Testis (tissue), 3 donors: ENCODE data around the gene RPLP2. TPM values are rescaled to one million over a fixed set of nuclear protein-coding genes. Genes with fewer than 3 reads are reported as not detected.
A peak's percentile ranks its signal among the peaks of the same experiment; 100 is the strongest.

Source experiments
- DNase-seq: peaks from one replicate; pipeline ENCODE4 v3.0.0-alpha.2; 2019
- H3K27ac ChIP-seq, 2 donors: fragments of 200-600 bp; sonication (generic); one replicate each; pipeline ENCODE4 v1.5.1; 2019
- H3K27me3 ChIP-seq: fragments of 200-600 bp; sonication (generic); one replicate; pipeline ENCODE4 v1.5.1; 2019
- H3K36me3 ChIP-seq: fragments of 200-600 bp; sonication (generic); one replicate; pipeline ENCODE4 v1.5.1; 2017; ENCODE audit warnings: low read depth; ENCODE audit errors: missing control alignments
- H3K4me1 ChIP-seq: fragments of 200-600 bp; sonication (generic); one replicate; pipeline ENCODE4 v1.5.1; 2019
- H3K4me3 ChIP-seq, 2 donors: fragments of 200-600 bp; sonication (generic); one replicate each; pipeline ENCODE4 v1.5.1; 2017 to 2019
- H3K9me3 ChIP-seq: fragments of 200-600 bp; sonication (generic); one replicate; pipeline ENCODE4 v1.5.1; 2017
- POLR2A ChIP-seq: fragments of 450-650 bp; IDR thresholded peaks from one replicate; pipeline ENCODE4 v1.6.1; 2017; ENCODE audit warnings: antibody characterized with exemption, mild to moderate bottlenecking, moderate library complexity
- WGBS, 2 donors: methylation state at CpG; one replicate each; pipeline ENCODE4 v1.1.5; 2018; 5-methylcytosine and 5-hydroxymethylcytosine counted together
- intact Hi-C: fragments of 100-400 bp; cut with DNase I; formaldehyde crosslinking; loops from one replicate; pipeline ENCODE4 v1.15.1; 2023; ENCODE audit warnings: low total_unique reads
- polyA plus RNA-seq: library from polyadenylated mRNA; stranded (reverse); fragments of 350-450 nt; fragmentation: Illumina TruSeq; extraction: RNeasy Lipid Tissue Mini Kit (QIAGEN cat#74804); gene quantifications from one replicate; pipeline ENCODE4 v1.2.3, GENCODE V29; 2014; ENCODE audit warnings: low read depth, low replicate concordance; ENCODE audit not compliant: insufficient read depth
- total RNA-seq, 2 donors: library from RNA; depleted of rRNA; stranded (reverse); fragments of >200 nt; gene quantifications; one replicate each; pipeline ENCODE4 v1.2.3, GENCODE V29; 2016
- TF ChIP-seq, protein P1 (sequence below), 3 experiments: fragments of 450-650 bp in 2 of 3; fragments of 200-600 bp in 1 of 3; sonication (generic) in 1 of 3; IDR thresholded peaks; one replicate each; pipeline ENCODE4 v1.5.1; 2016 to 2019; ENCODE audit warnings: antibody characterized with exemption in 3 of 3, mild to moderate bottlenecking in 2 of 3, moderate library complexity in 1 of 3

RPLP2 gene
- total and polyA plus RNA-seq, 3 donors from 2014 or later = 193 to 943 (median 864) TPM

DNA sequence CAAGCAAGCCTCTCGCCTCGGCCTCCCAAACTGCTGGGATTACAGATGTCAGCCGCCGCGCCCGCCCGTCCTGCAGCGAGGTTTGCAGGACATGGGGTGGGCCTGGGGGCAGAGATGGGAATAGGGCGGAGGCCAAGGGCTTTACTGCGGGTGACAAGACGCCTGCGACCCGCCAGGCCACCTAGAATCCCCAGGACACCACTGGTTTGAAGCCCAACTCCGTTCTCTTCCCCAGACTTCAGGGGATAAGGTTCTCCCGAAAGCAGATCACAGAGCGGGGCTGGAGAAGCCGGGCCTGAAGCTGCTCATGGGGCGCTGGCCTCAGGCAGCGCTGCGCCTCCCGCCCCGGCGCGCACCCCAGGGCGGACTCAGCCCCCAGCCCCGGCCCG is 32.2 kb downstream of the RPLP2 start:
- peak overlapping the region; percentile 85 to 94 for H3K4me3 ChIP-seq
- H3K36me3 ChIP-seq = no peaks in the 10 kb centered on the region
- no peaks in the 10 kb centered on the region for H3K9me3 ChIP-seq
- intact Hi-C loops = no loop called here
- H3K27me3 ChIP-seq = no peaks in the 10 kb centered on the region
- H3K4me1 ChIP-seq = peaks cover 40% of the 10 kb centered on the region
- peak overlapping the region; percentile 89 to 97 for H3K27ac ChIP-seq
- WGBS, 2 donors = 0% methylated on average over 9 to 16 of the region's 27 CpGs
- TF ChIP-seq, protein P1, sequence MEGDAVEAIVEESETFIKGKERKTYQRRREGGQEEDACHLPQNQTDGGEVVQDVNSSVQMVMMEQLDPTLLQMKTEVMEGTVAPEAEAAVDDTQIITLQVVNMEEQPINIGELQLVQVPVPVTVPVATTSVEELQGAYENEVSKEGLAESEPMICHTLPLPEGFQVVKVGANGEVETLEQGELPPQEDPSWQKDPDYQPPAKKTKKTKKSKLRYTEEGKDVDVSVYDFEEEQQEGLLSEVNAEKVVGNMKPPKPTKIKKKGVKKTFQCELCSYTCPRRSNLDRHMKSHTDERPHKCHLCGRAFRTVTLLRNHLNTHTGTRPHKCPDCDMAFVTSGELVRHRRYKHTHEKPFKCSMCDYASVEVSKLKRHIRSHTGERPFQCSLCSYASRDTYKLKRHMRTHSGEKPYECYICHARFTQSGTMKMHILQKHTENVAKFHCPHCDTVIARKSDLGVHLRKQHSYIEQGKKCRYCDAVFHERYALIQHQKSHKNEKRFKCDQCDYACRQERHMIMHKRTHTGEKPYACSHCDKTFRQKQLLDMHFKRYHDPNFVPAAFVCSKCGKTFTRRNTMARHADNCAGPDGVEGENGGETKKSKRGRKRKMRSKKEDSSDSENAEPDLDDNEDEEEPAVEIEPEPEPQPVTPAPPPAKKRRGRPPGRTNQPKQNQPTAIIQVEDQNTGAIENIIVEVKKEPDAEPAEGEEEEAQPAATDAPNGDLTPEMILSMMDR (IDR thresholded peaks at IDR 0.05) = no peak
- TF ChIP-seq POLR2A = no peak
- DNase-seq = no peak

- Histone ChIP-seq H3K27me3 (no peaks in the 10 kb centered on the region), H3K4me3 (peak within 1 kb of the TSS; percentile 85 to 94), H3K9me3 (no peaks in the 10 kb centered on the region), H3K36me3 (no peaks in the 10 kb centered on the region), H3K4me1 (peaks cover 40% of the 10 kb centered on the region), H3K27ac (peak within 1 kb of the TSS; percentile 89 to 97)
- intact Hi-C loops = no loop called here
- TF ChIP-seq POLR2A = no peak
- TF ChIP-seq, protein P1 (IDR thresholded peaks at IDR 0.05) = peak in 2 of 3 experiments; percentile 42 to 61
- DNase-seq = peak; percentile 92
- 0% methylated on average over 12 of the region's 87 CpGs; no CpG with 5 or more reads in 1 of the 2 donors for WGBS, 2 donors
Observed at GRCh38 chr11:842370-843002, 32.7 kb downstream of the RPLP2 start, which contains the start of the genes POLR2L and TSPAN4. TSS of gene POLR2L (minus strand) at chr11:842529. CDS start at chr11:842508, 21 bp downstream. TSS of gene TSPAN4 (plus strand) at chr11:842852. CDS start at chr11:850305, 7,453 bp downstream.

GRCh38 chr11:843086-843734 is 33.4 kb downstream of the RPLP2 start:
- 1% methylated on average over 45 of the region's 53 CpGs; no CpG with 5 or more reads in 1 of the 2 donors for WGBS, 2 donors
- intact Hi-C loops = no loop called here

GRCh38 chr11:843818-844692 is 34.3 kb downstream of the RPLP2 start:
- intact Hi-C loops = no loop called here

More at GRCh38 chr11:843086-843734, 33.4 kb downstream of the RPLP2 start:
- peaks cover 44% of the 10 kb centered on the region for H3K4me1 ChIP-seq
- H3K27me3 ChIP-seq = no peaks in the 10 kb centered on the region
- no peaks in the 10 kb centered on the region for H3K36me3 ChIP-seq
- no peak for DNase-seq
- H3K4me3 ChIP-seq = peak overlapping the region; percentile 85 to 94
- TF ChIP-seq POLR2A = no peak
- TF ChIP-seq, protein P1 (IDR thresholded peaks at IDR 0.05) = no peak
- no peaks in the 10 kb centered on the region for H3K9me3 ChIP-seq
- H3K27ac ChIP-seq = peak overlapping the region; percentile 89 to 97

More at GRCh38 chr11:843818-844692, 34.3 kb downstream of the RPLP2 start:
- 0 to 7% methylated on average over 1 to 25 of the region's 25 CpGs for WGBS, 2 donors
- Histone ChIP-seq H3K27me3 (no peaks in the 10 kb centered on the region), H3K4me3 (peak overlapping the region; percentile 26 to 85), H3K36me3 (no peaks in the 10 kb centered on the region), H3K27ac (peak overlapping the region; percentile 89 to 97), H3K9me3 (no peaks in the 10 kb centered on the region), H3K4me1 (peaks cover 52% of the 10 kb centered on the region)
- TF ChIP-seq POLR2A = no peak
- TF ChIP-seq, protein P1 (IDR thresholded peaks at IDR 0.05) = no peak
- DNase-seq = peak; percentile 90
